HG03469 (cell line): ENCODE measurements around the gene FOS.
"Not testable (repeated sequence)": the region's sequence is repeated elsewhere in the genome, so short reads cannot be mapped to it uniquely, and the experiment has no call there.

Source experiments
- ATAC-seq: cut with Tn5 transposase; IDR thresholded peaks from one replicate; pipeline ENCODE4 v1.9.1; 2021; ENCODE audit warnings: mild to moderate bottlenecking, moderate library complexity, moderate number of reproducible peaks; ENCODE audit not compliant: unreplicated experiment

Gene FOS

DNA sequence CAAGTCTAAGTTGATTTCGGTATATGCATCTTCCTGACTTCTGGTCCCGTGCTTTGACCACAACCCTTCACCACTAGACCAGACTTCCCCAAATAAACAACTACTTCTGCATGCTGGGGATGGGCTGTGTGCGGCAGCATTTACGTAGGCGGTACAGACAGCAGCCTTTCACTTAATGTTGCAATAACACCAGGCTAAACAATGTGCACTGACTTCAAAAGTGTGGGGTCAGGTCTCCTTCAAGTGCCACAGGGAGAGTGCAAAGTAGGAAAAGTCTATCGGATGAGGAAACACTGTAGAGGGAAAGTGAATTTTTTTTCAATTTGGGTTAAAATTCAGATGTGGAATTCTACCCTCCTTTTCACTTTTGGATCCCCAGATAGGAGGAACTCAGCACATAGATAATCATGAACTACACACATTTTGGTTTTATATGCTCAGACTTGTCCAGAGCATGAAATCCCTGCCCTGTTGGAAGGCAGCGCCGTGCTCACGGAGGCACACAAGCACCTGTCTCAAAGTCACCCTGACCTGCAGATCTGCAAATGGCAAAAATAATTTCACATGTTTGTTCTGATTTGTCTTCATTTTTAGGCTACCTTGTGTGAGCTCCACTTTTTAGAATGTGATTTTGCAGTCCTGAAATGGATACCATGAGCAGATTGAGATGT, 3.6 kb upstream of the FOS start:
- ATAC-seq: no peak

DNA sequence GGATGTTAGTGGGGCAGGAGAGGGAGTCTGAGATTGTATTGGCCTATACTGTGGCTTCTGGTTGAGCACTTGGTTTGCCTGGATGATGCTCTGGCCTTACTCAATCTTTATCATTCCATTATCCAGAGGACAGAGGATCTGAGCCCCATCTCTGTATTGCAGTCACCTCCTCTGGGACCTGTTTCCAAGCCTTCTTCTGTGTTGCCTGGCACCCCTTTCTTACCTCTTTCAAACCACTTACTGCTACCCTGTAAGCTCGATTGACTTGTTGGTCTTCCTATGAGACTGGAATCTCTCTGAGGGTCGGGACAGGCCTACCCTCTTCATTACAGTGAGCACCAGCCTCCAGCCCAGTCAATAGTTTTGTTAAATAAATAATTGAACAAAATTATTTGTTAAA, 3.0 kb upstream of the FOS start:
- no peak for ATAC-seq

DNA sequence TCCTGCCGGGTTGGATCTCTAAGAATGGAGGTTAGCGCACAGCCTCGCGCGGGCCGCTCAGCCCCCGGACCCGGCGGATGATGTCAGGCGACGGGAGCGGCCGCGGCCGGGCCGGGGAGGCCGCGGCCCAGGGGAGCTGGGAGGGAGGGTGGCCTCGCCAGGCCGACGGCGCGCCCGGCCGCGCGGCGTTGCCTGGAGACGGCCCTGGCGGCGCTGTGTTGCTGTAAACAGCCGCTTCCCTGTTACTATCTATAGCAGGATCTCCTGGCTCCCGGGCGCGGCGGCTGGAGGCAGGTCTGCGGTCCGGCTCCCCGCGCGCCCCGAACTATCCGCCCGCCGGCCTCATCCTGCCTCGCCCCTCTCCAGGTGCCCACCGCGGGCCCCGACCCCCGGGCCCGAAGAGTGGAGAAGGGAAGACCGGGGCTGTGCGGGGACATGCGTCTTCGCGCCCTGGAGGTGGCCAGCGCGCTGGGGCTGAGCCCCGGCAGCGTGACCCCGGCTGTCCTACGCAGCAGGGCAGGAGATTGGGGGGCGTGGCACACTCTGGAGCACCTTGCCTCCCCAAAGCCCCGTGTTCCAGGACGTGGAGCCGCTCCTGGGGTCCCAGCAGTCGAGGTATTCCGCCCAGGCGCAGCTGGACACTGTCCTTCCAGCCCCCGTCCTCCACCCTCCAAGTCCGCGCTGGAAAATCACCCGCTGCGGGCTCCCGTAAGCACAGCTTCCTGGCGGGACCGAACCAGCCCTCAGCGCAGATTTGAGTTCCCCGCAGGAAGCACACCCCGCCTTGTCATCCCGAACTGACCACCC, 1.4 kb upstream of the FOS start:
- no peak for ATAC-seq

DNA sequence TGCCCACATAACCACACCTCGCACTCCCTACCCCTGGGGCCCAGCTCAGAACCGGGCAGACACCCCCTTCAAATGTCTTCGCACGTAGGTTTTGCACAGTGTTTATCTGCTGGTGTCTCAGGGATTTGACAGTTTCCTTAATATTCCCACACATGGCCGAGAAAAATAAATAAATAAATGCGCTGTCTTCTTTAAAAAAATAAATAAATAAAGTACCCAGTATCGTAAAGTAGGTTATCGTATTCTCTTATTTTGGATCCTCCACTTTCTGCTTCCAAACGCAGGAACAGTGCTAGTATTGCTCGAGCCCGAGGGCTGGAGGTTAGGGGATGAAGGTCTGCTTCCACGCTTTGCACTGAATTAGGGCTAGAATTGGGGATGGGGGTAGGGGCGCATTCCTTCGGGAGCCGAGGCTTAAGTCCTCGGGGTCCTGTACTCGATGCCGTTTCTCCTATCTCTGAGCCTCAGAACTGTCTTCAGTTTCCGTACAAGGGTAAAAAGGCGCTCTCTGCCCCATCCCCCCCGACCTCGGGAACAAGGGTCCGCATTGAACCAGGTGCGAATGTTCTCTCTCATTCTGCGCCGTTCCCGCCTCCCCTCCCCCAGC, 710 bp upstream of the FOS start:
- no peak for ATAC-seq

DNA sequence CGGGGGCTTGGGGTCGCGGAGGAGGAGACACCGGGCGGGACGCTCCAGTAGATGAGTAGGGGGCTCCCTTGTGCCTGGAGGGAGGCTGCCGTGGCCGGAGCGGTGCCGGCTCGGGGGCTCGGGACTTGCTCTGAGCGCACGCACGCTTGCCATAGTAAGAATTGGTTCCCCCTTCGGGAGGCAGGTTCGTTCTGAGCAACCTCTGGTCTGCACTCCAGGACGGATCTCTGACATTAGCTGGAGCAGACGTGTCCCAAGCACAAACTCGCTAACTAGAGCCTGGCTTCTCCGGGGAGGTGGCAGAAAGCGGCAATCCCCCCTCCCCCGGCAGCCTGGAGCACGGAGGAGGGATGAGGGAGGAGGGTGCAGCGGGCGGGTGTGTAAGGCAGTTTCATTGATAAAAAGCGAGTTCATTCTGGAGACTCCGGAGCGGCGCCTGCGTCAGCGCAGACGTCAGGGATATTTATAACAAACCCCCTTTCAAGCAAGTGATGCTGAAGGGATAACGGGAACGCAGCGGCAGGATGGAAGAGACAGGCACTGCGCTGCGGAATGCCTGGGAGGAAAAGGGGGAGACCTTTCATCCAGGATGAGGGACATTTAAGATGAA, 630 bp downstream of the FOS start:
- ATAC-seq: no peak

DNA sequence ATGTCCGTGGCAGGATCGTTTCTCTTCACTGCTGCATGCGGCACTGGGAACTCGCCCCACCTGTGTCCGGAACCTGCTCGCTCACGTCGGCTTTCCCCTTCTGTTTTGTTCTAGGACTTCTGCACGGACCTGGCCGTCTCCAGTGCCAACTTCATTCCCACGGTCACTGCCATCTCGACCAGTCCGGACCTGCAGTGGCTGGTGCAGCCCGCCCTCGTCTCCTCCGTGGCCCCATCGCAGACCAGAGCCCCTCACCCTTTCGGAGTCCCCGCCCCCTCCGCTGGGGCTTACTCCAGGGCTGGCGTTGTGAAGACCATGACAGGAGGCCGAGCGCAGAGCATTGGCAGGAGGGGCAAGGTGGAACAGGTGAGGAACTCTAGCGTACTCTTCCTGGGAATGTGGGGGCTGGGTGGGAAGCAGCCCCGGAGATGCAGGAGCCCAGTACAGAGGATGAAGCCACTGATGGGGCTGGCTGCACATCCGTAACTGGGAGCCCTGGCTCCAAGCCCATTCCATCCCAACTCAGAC, 1.2 kb downstream of the FOS start:
- ATAC-seq: no peak

DNA sequence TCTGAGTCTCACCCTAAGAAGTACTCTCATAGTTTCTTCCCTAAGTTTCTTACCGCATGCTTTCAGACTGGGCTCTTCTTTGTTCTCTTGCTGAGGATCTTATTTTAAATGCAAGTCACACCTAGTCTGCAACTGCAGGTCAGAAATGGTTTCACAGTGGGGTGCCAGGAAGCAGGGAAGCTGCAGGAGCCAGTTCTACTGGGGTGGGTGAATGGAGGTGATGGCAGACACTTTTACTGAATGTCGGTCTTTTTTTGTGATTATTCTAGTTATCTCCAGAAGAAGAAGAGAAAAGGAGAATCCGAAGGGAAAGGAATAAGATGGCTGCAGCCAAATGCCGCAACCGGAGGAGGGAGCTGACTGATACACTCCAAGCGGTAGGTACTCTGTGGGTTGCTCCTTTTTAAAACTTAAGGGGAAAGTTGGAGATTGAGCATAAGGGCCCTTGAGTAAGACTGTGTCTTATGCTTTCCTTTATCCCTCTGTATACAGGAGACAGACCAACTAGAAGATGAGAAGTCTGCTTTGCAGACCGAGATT, 1.7 kb downstream of the FOS start:
- ATAC-seq: no peak

DNA sequence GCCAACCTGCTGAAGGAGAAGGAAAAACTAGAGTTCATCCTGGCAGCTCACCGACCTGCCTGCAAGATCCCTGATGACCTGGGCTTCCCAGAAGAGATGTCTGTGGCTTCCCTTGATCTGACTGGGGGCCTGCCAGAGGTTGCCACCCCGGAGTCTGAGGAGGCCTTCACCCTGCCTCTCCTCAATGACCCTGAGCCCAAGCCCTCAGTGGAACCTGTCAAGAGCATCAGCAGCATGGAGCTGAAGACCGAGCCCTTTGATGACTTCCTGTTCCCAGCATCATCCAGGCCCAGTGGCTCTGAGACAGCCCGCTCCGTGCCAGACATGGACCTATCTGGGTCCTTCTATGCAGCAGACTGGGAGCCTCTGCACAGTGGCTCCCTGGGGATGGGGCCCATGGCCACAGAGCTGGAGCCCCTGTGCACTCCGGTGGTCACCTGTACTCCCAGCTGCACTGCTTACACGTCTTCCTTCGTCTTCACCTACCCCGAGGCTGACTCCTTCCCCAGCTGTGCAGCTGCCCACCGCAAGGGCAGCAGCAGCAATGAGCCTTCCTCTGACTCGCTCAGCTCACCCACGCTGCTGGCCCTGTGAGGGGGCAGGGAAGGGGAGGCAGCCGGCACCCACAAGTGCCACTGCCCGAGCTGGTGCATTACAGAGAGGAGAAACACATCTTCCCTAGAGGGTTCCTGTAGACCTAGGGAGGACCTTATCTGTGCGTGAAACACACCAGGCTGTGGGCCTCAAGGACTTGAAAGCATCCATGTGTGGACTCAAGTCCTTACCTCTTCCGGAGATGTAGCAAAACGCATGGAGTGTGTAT, 2.4 kb downstream of the FOS start:
- ATAC-seq: no peak

DNA sequence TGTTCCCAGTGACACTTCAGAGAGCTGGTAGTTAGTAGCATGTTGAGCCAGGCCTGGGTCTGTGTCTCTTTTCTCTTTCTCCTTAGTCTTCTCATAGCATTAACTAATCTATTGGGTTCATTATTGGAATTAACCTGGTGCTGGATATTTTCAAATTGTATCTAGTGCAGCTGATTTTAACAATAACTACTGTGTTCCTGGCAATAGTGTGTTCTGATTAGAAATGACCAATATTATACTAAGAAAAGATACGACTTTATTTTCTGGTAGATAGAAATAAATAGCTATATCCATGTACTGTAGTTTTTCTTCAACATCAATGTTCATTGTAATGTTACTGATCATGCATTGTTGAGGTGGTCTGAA, 3.0 kb downstream of the FOS start:
- ATAC-seq: no peak

DNA sequence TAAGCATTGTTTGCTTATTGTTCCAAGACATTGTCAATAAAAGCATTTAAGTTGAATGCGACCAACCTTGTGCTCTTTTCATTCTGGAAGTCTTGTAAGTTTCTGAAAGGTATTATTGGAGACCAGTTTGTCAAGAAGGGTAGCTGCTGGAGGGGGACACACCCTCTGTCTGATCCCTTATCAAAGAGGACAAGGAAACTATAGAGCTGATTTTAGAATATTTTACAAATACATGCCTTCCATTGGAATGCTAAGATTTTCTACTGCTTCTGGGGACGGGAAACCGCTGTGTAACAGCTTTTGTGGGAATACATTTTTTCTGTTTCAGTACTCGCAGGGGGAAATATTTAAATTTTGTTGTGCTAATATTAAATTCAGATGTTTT, 3.5 kb downstream of the FOS start:
- ATAC-seq: no peak

DNA sequence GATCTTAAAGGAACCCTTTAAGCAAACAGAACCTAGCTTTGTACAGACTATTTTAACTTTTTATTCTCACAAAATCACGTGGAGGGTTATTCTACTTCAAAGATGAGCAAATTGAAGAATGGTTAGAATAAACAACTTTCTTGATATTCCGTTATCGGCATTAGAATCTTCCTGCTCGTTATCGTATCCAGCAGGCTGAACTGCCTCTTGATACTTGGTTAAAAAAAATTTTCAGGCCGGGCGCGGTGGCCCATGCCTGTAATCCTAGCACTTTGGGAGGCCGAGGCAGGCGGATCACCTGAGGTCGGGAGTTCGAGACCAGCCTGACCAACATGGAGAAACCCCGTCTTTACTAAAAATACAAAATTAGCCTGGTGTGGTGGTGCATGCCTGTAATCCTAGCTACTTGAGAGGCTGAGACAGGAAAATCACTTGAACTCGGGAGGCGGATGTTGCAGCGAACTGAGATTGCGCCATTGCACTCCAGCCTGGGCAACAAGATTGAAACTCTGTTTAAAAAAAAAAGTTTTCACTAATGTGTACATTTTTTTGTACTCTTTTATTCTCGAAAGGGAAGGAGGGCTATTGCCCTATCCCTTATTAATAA, 4.0 kb downstream of the FOS start:
- ATAC-seq: not testable (repeated sequence)

DNA sequence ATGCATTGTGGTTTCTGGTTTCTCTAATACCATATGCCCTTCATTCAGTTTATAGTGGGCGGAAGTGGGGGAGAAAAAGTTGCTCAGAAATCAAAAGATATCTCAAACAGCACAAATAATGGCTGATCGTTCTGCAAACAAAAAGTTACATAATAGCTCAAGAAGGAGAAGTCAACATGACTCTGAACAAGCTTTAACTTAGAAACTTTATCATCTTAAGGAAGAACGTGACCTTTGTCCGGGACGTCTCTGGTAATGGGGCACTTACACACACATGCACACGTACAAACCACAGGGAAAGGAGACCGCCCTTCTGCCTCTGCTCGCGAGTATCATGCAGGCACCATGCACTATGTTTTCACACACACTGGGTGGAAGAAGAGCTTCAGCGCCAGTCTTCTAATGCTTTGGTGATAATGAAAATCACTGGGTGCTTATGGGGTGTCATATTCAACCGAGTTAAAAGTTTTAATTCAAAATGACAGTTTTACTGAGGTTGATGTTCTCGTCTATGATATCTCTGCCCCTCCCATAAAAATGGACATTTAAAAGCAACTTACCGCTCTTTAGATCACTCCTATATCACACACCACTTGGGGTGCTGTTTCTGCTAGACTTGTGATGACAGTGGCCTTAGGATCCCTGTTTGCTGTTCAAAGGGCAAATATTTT, 4.7 kb downstream of the FOS start:
- ATAC-seq: no peak

DNA sequence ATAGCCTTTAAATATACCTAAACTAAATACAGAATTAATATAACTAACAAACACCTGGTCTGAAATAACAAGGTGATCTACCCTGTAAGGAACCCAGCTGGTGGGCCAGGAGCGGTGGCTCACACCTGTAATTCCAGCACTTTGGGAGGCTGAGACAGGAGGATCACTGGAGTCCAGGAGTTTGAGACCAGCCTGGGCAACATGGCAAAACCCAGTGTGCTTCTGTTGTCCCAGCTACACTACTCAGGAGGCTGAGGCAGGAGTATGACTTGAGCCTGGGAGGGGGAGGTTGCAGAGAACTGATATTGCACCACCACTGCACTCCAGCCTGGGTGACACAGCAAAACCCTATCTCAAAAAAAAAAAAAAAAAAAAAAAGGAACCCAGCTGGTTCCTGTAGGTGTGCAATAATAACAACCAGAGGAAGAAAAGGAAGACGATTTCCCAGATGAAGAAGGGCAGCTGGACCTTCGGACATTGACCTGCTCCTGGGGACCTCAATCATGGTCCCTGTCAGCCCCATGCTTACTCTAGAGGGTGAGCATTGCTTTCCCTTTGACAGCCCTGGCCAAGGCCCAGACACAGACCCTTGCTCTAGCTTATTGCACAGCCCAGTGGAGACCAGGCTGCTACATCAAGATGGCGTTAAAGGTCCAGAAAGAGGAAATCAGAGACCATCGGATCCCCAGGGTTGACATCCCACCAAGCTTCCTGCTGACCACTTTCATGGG, 5.4 kb downstream of the FOS start:
- ATAC-seq: no peak

DNA sequence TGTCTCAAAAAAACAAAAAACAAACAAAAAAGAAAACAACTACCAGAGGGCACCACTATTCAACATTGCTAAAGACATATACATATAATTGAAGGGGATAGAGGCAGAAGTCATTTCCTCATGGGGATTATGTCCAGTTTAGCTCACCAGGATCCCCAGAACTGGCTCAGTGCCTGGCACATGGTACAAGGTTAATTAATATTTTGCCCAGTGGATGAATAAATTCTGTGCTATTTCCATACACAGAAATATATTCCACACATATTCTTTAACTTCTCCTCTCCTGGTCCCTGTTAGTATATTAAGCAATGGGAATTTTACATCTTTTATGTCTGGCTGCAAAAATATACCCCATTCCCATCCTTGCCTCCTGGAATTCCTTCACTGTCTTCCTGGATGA, 6.7 kb downstream of the FOS start:
- ATAC-seq: no peak

DNA sequence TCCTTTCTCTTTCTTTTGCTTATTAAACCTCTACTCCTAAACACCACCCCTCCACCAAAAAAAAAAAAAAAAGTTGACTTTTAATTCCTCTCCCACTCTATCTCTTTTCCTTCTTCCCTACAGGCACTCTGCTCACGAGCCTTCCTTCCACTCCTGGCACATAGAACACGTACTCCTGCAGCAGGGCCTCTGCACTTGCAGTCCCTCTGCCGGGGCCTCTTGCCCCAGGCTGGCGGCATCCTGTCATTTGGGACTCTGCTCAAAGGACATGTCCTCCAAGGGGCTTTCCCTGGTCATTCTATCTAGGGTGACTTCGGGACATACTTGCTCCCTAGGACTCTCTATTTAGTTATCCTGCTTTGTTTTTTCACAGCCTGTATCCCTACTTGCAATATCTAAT, 7.7 kb downstream of the FOS start:
- no peak for ATAC-seq

DNA sequence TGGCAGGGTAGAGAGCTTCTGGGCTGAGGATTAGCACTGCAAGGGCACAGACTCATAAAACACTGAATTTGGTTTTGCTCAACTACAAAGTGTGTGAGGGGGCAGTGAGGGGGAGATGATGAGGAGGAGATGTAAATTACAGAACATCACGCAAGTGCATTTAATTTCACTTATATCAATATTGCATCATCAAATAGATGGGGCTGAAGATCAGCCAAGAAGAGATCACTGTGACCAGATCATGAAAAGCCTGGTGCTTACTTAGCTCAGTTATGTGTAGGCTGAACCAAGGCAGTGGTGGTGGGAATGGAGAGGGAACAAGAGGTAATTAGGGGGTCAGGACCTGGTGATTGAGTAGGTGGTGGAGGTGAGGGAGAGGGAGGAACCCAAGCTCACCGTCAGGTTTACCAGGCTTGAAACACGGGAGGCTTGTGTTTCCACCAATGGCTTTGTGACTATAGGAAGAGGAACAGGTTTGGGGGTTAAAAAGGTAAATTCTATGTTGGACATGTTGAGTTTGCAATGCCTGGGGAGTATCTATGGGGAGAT, 11.3 kb downstream of the FOS start:
- ATAC-seq: no peak

DNA sequence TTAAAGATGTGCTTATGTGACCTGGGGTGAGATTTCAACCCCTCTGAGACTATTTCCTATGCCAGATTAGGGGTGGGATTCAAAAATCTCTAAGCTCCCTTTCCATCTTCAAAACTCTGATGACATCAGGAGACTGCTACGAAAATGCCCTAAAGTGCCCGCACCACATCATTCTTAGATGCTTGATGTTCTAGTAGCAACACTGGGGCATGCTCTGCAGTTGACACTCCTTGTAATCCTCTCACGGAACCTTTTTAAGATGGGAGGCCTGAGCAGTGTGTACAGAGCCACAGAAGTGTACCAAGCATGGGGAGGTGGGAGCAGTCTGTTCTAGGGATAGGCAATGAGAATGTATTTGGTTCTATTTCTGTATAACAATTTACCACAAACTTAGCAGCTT, 12.2 kb downstream of the FOS start:
- ATAC-seq: no peak

DNA sequence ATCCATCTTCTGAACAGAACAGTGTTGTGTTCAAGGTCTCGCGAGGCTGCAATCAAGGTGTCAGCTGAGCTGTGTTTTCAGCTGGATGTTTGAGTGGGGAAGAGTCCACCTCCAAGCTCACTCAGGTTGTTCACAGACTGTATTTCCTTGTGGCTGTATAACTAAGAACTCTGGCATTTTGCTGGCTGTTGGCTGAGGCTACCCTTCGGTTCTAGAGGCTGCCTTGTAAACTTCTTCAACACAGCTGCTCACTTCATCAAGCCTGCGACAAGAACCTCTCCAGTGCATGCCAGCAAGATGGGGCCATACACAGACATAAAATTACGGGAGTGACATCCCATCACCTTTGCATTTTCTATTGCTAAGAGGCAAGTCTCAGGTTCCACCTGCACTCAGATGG, 12.7 kb downstream of the FOS start:
- no peak for ATAC-seq
